NCI-H1105 (cell line): Measurements from ENCODE around the gene XPR1.
"Not testable (repeated sequence)": the region's sequence is repeated elsewhere in the genome, so short reads cannot be mapped to it uniquely, and the experiment has no call there.

Experiments used
- DNase-seq: peaks from one replicate; lab custom pipeline; 2025; lab: John Stamatoyannopoulos, UW

Gene XPR1

GRCh38 chr1:180722586-180722985, 90.8 kb downstream of the XPR1 start:
- no peak for DNase-seq

DNA sequence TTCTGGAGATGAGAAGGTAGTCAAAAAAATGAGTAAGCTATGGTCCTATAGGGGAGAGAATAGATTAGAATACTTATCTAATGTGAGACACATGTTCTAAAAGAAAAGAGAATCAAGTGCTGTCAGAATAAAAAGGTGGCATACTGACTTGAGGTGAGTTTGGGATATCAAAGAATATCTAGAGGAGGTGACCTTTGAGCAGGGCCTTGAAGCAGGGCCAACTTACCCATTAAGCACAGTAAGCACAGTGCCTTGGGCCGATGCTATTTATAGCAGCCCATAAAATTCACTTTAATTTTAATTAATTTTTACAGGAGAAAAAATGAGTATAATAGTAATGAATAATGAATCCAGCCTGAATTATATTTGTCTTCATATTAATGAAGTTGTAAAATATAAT, 92.2 kb downstream of the XPR1 start:
- no peak for DNase-seq

- not testable (repeated sequence) for DNase-seq
Measured at GRCh38 chr1:180726024-180726423, 94.2 kb downstream of the XPR1 start.

- not testable (repeated sequence) for DNase-seq
Measured at GRCh38 chr1:180727751-180728150, 95.9 kb downstream of the XPR1 start.

GRCh38 chr1:180728472-180729106, 96.8 kb downstream of the XPR1 start:
- DNase-seq, result no peak

- no peak for DNase-seq
Measured at GRCh38 chr1:180731131-180731530, 99.3 kb downstream of the XPR1 start.

GRCh38 chr1:180732866-180733265, 101.0 kb downstream of the XPR1 start:
- no peak for DNase-seq

DNA sequence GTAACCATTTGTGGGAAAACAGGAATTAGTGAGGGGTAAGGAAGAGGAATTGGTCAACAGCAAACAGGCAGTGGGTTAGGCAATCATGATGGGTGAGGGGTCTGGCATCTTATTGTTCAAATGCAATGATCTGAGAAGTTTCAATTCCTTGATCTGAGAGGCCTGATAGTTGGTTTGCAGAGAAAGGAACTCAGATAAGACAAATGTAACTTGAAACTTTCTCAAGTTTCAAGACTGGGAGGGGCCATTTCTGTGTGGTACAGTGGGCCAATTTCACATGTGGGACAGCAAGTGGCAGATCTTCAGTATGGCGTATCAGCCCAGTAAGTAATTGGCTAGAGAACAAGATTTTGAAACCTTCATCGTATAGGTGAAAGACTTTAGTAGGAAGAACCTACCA, 102.5 kb downstream of the XPR1 start:
- no peak for DNase-seq

- DNase-seq, result no peak
Measured at GRCh38 chr1:180742663-180743062, 110.8 kb downstream of the XPR1 start.

DNA sequence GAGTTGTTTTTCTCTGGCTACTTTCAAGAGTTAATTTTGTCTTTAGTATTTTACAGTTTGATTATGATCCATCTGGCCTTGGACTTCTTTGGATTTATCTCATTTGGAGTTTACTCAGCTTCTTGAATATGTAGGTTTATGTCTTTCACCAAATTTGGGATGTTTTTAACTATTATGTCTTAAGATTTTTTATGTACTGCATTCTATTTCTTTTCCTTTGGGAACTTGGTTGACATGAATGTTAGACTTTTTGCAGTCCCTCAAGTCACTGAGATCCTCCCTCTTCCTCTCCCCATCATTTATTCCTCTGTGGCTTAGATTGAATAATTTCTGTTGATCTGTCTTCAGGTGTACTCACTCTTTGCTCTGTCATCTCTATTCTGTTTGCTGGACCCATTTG, 112.0 kb downstream of the XPR1 start:
- DNase-seq, result no peak

- no peak for DNase-seq
Measured at GRCh38 chr1:180745098-180745497, 113.3 kb downstream of the XPR1 start.

DNA sequence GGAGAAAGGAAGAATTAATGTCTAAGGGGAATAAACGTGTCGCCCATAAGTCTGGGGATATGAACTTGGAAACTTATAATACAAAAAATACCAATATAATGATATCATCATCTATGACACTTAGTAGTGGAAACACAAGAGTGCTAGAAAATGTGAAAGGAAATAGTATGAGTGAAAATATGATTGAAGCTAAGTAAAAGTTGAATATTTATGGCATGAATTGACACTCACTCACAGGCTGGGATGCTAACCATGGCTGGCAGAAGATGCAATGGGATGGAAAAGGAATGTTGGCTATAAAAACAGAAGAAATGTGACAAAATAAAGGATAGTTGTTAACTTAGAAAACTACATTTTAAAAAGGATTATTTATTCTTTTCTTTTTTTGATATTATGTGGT, 120.1 kb downstream of the XPR1 start:
- DNase-seq, result no peak

- DNase-seq, result no peak
Measured at GRCh38 chr1:180754453-180754852, 122.6 kb downstream of the XPR1 start.

DNA sequence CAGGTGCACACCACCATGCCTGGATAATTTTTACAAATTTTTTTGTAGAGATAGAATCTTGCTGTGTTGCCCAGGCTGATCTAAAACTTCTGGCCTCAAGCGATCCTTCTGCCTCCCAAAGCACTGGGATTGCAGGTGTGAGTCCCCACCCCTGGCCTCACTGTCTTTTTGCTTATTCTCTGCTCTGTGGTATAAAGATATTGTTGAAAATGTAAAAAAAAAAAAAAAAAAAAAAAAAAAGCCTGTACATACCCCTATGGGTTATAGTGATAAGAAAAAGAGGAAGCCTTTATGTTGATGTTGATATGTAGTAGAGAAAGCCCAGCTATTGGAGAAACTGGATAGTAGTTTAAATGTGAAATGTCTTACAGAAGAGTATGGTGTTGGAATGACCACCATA, 125.8 kb downstream of the XPR1 start:
- no peak for DNase-seq

- DNase-seq, result no peak
Measured at GRCh38 chr1:180762796-180763195, 131.0 kb downstream of the XPR1 start.

DNA sequence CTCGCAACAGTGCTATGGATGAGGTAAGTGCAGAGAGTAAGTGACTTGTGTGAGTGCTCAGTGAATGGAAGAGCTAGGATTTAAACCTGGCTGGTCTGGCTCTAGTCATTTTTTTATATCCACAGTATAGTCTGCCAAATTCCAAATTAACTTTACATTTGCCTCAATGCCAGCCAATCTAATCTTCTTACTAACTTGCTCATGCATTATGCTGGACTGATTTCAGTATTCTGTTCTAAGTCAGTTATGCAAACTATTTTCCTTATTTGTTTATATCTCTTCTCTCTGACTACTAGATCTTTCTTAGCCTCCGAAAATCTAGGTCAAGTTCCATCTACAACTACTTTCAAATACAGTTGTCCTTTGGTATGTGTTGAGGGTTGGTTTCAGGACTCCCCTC, 133.3 kb downstream of the XPR1 start:
- no peak for DNase-seq

GRCh38 chr1:180769889-180770288, 138.1 kb downstream of the XPR1 start:
- no peak for DNase-seq

DNA sequence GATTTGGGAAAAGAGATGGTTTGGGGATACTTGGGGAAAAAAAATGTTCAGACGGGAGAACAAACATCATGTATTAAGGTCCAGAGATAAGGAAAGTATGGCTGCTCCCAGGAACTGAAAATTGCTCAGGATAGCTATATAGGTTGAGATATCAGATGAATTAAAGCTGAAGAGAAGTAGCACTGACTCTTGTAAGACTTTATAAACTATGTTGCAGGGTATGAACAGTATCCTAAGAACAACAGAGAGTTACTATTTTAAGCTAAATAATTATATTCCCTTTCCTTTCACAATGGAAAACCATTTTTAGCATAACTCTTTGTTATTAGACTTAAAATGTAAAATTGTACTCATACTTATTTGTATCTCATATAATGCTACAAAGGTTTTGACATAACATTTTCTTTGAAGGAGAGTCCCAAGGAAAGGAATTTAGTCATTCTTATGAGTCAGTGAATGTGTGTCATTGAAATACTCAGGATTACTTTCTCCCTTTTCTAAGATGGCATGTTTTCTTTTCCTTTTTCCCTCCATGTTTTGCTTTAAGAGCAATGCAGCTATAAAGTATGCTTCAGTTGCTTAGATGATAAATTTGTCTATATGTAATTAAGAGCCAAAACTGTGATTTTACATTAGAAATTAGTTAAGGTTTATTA, 141.5 kb downstream of the XPR1 start:
- DNase-seq, result no peak

- no peak for DNase-seq
Measured at GRCh38 chr1:180775801-180776200, 144.0 kb downstream of the XPR1 start.

- no peak for DNase-seq
Measured at GRCh38 chr1:180777072-180777689, 145.4 kb downstream of the XPR1 start.

DNA sequence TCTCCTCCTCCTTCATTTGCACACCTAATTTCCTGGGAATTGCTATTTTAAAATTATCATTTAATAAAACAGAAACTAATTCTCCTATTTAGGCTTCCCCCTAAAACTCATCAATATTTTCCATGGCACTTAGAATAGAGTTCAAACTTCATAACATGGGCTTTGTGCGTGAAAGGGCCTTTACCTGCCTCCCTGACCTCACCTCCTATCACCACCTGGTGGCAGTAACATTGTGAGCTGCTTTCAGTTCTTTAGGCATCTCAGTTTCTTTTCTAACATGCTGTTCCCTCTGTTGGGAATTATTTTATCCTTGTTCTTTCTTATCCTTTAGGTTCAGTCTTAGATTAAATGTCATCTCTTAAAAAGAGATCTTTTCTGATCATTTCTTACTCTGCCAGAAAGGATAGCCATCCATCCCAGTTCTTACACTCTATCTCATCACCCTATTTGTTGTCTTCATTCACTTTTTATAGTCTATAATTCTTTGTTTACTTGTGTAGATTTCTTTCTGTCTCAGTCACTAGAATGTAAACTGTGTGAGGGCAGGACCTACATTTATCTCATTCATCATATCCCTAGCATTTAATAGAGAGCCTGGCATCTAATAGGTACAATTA, 147.1 kb downstream of the XPR1 start:
- no peak for DNase-seq

GRCh38 chr1:180779584-180779983, 147.8 kb downstream of the XPR1 start:
- DNase-seq, result no peak

DNA sequence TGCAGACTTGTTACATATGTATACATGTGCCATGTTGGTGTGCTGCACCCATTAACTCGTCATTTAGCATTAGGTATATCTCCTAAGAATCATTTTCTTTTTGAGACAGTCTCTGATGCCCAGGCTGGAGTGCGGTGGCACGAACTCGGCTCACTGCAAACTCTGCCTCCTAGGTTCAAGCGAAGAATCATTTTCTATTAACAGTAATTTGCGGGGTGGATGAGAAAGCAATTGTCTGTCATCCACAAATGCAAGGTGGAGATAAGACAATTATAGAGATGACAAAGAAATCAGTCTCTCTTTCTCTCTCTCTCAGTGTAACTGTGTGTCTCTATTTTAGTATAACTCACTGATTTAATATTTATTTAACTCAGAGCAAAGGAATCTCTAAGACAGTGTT, 149.9 kb downstream of the XPR1 start:
- no peak for DNase-seq
